Neural progenitor cell (in vitro differentiated cells): Measurements from ENCODE around the gene SREBF1.

Source experiments
- CTCF ChIP-seq: fragments of 200-600 bp; sonication (generic); IDR thresholded peaks from 2 replicates; pipeline ENCODE4 v1.5.1; 2017; ENCODE audit warnings: antibody characterized with exemption, mild to moderate bottlenecking
- EZH2 ChIP-seq: fragments of 200-600 bp; sonication (generic); IDR thresholded peaks from 2 replicates; pipeline ENCODE4 v1.6.1; 2017; ENCODE audit warnings: antibody characterized with exemption, mild to moderate bottlenecking, moderate library complexity
- EZH2phosphoT487 ChIP-seq: fragments of 200-600 bp; sonication (generic); IDR thresholded peaks from 2 replicates; pipeline ENCODE4 v1.6.1; 2017; ENCODE audit warnings: antibody characterized with exemption

DNA sequence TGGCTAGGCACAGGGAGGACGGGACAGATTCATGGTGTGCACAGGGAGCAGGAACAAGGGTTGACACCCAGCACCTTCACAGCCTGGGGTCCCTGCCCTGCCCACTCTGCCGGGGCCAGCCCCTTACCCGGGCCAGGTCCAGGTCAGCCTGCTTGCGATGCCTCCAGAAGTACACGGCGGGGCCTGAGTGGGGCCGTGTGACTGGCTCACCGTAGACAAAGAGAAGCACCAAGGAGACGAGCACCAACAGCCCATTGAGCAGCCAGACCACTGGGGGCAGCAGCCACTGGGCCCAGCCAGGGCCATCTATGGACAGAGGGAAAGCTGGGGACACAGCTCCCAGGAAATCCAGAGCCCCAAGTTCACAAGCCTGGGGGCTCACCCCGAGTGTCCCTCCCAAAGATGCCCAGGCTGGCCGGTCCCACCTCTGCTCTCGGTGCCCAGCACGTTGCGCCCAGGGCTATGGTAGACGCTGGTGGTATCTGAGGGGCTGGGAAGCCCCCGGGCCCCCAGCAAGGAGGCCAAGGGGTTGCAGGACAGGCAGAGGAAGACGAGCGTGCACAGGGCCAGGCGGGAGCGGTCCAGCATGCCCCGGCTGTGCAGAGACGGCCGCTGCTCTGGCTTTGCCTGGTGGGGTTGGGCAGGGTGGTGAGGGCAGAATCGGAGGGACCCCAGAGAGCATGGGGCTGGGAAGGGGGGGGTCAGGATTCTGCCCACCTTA is 19.8 kb downstream of the SREBF1 start:
- no peak for TF ChIP-seq CTCF
- no peak for TF ChIP-seq EZH2
- no peak for TF ChIP-seq EZH2phosphoT487
